Occipital lobe (tissue), 3 donors: ENCODE data around the gene PDE4B. TPM values are rescaled to one million over a fixed set of nuclear protein-coding genes. Genes with fewer than 3 reads are reported as not detected.
"Not testable (repeated sequence)": the region's sequence is repeated elsewhere in the genome, so short reads cannot be mapped to it uniquely, and the experiment has no call there.

Experiments used
- DNase-seq: peaks from one replicate; lab custom pipeline; 2025; lab: John Stamatoyannopoulos, UW
- small RNA-seq: library from RNA; depleted of rRNA; stranded (forward); fragments of <200 nt; gene quantifications from one replicate; pipeline ENCODE3, GENCODE V24; 2014
- total RNA-seq: library from RNA; depleted of rRNA; stranded (reverse); fragments of >200 nt; gene quantifications from one replicate; pipeline ENCODE4 v1.2.3, GENCODE V29; 2014

The PDE4B gene
- total RNA-seq, 1 donor from 2014 or later, result 77.8 TPM

DNA sequence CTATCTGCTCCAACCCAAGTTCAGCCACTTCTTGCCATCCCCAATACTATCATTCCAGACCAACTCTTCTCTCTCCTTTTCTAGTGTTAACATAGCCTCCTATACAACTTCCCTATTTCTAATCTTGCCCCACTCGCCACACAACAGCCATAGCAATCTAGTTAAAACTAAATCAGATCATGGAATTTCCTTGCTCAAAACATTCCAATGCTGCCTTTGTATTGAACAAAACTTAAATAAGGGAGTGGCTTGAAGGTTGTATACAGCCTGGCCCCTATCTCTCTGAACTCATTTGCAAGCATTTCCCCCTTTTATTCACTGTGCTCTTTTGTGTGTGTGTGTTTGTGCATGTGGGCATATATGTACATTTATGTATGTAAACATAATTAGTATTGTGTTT lies 623.2 kb downstream of the PDE4B start:
- no peak for DNase-seq

DNA sequence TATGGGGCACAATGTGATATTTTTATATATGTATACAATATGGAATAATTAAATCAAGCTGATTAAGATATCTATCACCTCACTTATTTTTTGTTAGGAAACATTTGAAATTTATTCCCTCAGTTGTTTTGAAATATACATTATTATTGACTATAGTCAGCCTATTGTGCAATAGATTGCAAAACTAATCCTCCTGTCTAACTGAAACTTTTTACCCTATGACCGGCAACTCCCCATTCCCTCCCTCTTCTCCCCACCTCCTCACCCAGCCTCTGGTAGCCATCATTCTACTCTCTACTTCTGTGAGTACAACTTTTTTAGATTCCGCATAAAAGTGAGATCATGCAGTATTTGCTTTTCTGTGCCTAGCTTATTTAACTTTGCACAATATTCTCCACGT lies 623.6 kb downstream of the PDE4B start:
- no peak for DNase-seq

DNA sequence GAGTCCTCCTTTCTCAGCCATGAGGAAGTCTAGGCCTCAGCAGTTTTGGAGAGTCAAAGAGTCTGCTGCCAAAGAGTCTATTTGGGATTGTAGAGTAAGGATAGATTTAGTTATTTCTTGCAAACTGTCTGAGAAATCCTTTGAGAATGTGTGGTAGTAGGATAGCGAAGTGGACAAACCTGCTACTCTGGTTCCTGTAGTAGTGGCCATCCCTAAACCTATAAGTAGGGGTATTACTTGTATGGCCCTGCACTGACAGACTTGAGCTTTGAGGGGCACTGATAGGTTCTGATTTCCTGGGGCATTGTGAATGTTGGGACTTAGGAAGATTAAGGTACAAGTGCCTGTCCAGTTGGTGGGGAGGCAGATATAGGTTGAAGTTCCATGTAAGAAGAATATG lies 625.3 kb downstream of the PDE4B start:
- no peak for DNase-seq

DNA sequence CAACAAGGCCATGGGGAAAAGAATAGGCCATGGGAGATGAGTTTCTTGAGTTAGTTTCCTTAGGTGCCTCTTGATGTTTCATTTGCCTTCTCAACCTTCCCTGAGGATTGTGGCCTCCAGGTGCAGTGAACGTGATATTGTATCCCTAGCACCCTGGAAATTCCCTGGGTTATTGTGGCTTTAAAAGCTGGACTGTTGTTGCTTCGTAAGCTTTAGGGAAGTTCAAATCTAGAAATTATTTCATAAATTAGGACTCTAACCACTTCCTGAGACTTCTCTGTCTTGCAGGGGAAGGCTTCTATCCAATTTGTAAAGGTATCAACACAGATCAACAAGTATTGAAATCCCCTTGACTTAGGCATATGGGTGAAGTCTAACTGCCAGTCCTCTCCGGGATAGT lies 627.5 kb downstream of the PDE4B start:
- DNase-seq, result not testable (repeated sequence)

- not testable (repeated sequence) for DNase-seq
Observed at GRCh38 chr1:66420906-66421305, 628.2 kb downstream of the PDE4B start.

GRCh38 chr1:66422804-66423203 lies 630.1 kb downstream of the PDE4B start:
- no peak for DNase-seq

Small RNA genes lying within 50 kb of the gene (small RNA-seq; reads per million reads assigned to genes)
- gene RN7SL854P (not detected), gene RNU4-88P (not detected)
